HCT116 (cell line): Measurements from ENCODE around the gene GNPTG.

ENCODE experiments used
- EGR1 ChIP-seq: IDR thresholded peaks from 2 replicates; pipeline ENCODE4 v1.6.1; 2012; ENCODE audit warnings: low read depth
- RAD21 ChIP-seq: IDR thresholded peaks from 2 replicates; pipeline ENCODE4 v1.6.1; 2012; ENCODE audit warnings: low read depth, mild to moderate bottlenecking
- TCF7L2 ChIP-seq: IDR thresholded peaks from 2 replicates; pipeline ENCODE4 v1.7.0; 2011; ENCODE audit warnings: borderline replicate concordance, inconsistent platforms; ENCODE audit not compliant: insufficient read depth, insufficient read length; ENCODE audit errors: extremely low read depth
- TF ChIP-seq, protein P1 (sequence below), 3 experiments: fragments of 200-600 bp in 1 of 3; sonication (generic) in 1 of 3; IDR thresholded peaks in 2 of 3; conservative IDR thresholded peaks in 1 of 3; 2 replicates each; pipeline ENCODE4 v1.5.1; 2012 to 2017; ENCODE audit warnings: low read depth in 2 of 3, low read length in 2 of 3, antibody characterized with exemption in 1 of 3, borderline replicate concordance in 1 of 3, control low read depth in 1 of 3, mild to moderate bottlenecking in 1 of 3, mixed read lengths in 1 of 3, mixed run types in 1 of 3, moderate library complexity in 1 of 3; ENCODE audit not compliant: insufficient read depth in 1 of 3
- TF ChIP-seq, protein P2 (sequence below): IDR thresholded peaks from 2 replicates; pipeline ENCODE4 v1.6.1; 2011; ENCODE audit warnings: mild to moderate bottlenecking, low read length, moderate library complexity; ENCODE audit not compliant: insufficient replicate concordance; ENCODE audit errors: extremely low read depth
- TF ChIP-seq, protein P3 (sequence below): IDR thresholded peaks from 2 replicates; pipeline ENCODE4 v1.6.1; 2012; ENCODE audit warnings: low read depth
- TF ChIP-seq, protein P4 (sequence below): IDR thresholded peaks from 2 replicates; pipeline ENCODE4 v1.6.1; 2012

DNA sequence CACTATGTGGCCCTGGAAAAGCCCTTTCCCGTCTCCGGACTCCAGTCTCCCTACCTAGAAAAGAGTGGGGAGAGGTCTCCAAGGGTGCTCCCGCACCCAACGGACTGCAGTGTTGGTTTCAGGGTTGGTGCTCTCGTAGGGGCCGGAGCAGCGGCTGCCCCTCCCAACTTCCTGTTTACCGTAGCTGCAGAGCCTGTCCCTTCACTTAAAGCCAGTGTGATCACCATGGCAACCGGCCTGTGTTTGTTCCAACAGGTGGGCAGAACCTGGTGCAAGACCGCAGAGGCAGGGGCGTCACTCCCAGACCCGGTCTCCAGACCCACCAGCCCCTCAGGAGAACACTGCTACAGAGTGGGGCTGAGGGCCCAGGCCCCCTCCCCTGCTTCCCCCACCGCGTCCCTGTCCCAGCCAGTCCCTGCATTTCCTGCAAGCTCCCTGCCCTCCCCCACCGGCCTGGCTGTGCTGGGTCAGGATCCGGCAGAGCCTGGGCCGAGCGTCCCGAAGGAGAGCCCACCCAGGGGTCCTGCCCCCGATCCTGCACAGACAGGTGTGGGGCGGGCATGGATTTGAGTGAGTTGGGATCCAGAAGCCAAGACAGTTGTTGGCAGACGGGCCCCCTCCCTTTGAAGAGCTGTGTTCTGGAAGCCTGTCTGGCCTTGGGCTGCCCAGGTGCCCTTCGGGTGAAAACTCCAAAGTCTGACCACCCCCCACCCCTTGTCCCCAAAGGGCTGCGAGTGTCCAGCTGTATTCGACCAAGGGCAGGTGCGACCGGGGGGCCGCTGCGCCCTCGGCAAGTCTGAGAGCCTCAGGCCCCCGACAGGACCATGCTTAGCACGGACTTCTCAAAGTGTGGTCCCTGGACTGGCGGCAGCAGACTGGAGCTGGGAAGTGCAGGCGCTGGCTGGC, 19.8 kb upstream of the GNPTG start:
- TF ChIP-seq, protein P1, sequence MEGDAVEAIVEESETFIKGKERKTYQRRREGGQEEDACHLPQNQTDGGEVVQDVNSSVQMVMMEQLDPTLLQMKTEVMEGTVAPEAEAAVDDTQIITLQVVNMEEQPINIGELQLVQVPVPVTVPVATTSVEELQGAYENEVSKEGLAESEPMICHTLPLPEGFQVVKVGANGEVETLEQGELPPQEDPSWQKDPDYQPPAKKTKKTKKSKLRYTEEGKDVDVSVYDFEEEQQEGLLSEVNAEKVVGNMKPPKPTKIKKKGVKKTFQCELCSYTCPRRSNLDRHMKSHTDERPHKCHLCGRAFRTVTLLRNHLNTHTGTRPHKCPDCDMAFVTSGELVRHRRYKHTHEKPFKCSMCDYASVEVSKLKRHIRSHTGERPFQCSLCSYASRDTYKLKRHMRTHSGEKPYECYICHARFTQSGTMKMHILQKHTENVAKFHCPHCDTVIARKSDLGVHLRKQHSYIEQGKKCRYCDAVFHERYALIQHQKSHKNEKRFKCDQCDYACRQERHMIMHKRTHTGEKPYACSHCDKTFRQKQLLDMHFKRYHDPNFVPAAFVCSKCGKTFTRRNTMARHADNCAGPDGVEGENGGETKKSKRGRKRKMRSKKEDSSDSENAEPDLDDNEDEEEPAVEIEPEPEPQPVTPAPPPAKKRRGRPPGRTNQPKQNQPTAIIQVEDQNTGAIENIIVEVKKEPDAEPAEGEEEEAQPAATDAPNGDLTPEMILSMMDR (IDR thresholded peaks at IDR 0.05 in 2 of 3, conservative IDR thresholded peaks at IDR 0.05 in 1 of 3; ENCODE audit: borderline replicate concordance in 1 of 3, insufficient read depth in 1 of 3, low read depth in 2 of 3, low read length in 2 of 3): no peak
- TF ChIP-seq RAD21 (no peak), EGR1 (no peak), TCF7L2 (no peak)
- TF ChIP-seq, protein P2, sequence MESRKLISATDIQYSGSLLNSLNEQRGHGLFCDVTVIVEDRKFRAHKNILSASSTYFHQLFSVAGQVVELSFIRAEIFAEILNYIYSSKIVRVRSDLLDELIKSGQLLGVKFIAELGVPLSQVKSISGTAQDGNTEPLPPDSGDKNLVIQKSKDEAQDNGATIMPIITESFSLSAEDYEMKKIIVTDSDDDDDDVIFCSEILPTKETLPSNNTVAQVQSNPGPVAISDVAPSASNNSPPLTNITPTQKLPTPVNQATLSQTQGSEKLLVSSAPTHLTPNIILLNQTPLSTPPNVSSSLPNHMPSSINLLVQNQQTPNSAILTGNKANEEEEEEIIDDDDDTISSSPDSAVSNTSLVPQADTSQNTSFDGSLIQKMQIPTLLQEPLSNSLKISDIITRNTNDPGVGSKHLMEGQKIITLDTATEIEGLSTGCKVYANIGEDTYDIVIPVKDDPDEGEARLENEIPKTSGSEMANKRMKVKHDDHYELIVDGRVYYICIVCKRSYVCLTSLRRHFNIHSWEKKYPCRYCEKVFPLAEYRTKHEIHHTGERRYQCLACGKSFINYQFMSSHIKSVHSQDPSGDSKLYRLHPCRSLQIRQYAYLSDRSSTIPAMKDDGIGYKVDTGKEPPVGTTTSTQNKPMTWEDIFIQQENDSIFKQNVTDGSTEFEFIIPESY: no peak
- TF ChIP-seq, protein P3, sequence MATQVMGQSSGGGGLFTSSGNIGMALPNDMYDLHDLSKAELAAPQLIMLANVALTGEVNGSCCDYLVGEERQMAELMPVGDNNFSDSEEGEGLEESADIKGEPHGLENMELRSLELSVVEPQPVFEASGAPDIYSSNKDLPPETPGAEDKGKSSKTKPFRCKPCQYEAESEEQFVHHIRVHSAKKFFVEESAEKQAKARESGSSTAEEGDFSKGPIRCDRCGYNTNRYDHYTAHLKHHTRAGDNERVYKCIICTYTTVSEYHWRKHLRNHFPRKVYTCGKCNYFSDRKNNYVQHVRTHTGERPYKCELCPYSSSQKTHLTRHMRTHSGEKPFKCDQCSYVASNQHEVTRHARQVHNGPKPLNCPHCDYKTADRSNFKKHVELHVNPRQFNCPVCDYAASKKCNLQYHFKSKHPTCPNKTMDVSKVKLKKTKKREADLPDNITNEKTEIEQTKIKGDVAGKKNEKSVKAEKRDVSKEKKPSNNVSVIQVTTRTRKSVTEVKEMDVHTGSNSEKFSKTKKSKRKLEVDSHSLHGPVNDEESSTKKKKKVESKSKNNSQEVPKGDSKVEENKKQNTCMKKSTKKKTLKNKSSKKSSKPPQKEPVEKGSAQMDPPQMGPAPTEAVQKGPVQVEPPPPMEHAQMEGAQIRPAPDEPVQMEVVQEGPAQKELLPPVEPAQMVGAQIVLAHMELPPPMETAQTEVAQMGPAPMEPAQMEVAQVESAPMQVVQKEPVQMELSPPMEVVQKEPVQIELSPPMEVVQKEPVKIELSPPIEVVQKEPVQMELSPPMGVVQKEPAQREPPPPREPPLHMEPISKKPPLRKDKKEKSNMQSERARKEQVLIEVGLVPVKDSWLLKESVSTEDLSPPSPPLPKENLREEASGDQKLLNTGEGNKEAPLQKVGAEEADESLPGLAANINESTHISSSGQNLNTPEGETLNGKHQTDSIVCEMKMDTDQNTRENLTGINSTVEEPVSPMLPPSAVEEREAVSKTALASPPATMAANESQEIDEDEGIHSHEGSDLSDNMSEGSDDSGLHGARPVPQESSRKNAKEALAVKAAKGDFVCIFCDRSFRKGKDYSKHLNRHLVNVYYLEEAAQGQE: no peak
- TF ChIP-seq, protein P4, sequence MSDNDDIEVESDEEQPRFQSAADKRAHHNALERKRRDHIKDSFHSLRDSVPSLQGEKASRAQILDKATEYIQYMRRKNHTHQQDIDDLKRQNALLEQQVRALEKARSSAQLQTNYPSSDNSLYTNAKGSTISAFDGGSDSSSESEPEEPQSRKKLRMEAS: no peak
